Gastrocnemius medialis (tissue), 4 donors: ENCODE data around the gene RAB43.

Experiments used
- POLR2A ChIP-seq, 2 donors: fragments of 450-650 bp; IDR thresholded peaks; one replicate each; pipeline ENCODE4 v1.6.1; 2017; ENCODE audit warnings: antibody characterized with exemption in 2 of 2, mild to moderate bottlenecking in 2 of 2, moderate library complexity in 2 of 2
- TF ChIP-seq, protein P1 (sequence below), 5 experiments: fragments of 450-650 bp in 3 of 5; fragments of 200-600 bp in 2 of 5; sonication (generic) in 2 of 5; IDR thresholded peaks in 4 of 5; conservative IDR thresholded peaks in 1 of 5; 1 replicate in 4 of 5; 2 replicates in 1 of 5; pipeline ENCODE4 v1.5.1; 2016 to 2019; ENCODE audit warnings: antibody characterized with exemption in 5 of 5, mild to moderate bottlenecking in 3 of 5, moderate library complexity in 3 of 5

DNA sequence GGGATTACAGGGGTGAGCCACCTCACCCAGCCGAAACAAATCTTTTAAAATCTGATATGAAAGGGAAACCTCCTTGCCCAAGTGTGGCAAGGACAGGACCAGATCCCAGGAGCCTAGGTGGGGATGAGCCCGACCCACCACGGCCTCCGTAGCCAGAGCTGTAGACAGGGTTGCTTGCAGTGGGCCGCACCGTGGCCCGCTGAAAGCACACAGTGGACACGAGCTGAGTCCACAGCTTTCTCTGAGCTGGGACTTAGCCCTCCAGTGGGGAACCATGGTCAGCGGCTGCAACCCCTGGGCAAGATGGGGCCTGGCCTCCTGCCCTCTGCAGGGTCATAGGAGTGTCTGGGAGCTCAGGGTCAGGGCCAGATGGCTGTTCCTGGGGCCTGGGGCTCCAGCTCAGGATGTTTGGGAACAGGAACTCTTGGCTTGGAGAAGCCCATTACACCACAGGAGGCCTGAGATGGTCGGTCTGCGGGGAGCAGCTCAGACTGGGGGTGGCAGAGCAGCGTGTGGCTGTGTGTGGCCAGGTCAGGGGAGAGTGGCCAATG lies 36.4 kb downstream of the RAB43 start:
- TF ChIP-seq, protein P1, sequence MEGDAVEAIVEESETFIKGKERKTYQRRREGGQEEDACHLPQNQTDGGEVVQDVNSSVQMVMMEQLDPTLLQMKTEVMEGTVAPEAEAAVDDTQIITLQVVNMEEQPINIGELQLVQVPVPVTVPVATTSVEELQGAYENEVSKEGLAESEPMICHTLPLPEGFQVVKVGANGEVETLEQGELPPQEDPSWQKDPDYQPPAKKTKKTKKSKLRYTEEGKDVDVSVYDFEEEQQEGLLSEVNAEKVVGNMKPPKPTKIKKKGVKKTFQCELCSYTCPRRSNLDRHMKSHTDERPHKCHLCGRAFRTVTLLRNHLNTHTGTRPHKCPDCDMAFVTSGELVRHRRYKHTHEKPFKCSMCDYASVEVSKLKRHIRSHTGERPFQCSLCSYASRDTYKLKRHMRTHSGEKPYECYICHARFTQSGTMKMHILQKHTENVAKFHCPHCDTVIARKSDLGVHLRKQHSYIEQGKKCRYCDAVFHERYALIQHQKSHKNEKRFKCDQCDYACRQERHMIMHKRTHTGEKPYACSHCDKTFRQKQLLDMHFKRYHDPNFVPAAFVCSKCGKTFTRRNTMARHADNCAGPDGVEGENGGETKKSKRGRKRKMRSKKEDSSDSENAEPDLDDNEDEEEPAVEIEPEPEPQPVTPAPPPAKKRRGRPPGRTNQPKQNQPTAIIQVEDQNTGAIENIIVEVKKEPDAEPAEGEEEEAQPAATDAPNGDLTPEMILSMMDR (IDR thresholded peaks at IDR 0.05 in 4 of 5, conservative IDR thresholded peaks at IDR 0.05 in 1 of 5): no peak
- TF ChIP-seq POLR2A (IDR thresholded peaks at IDR 0.05): no peak
